Body of pancreas (tissue), 4 donors: ENCODE results near the gene AUTS2. TPM values are rescaled to one million over a fixed set of nuclear protein-coding genes. Genes with fewer than 3 reads are reported as not detected.

ENCODE experiments used
- ATAC-seq: fragments of 150-250 bp; one replicate; pipeline ENCODE4 v1.9.1; 2016
- DNase-seq, 4 donors: peaks; one replicate each; pipeline ENCODE4 v3.0.0-alpha.2; 2019
- H3K27ac ChIP-seq, 4 donors: fragments of 200-600 bp; sonication (generic); 1 replicate in 3 of 4; 2 replicates in 1 of 4; pipeline versions ENCODE4 v1.5.1 to v1.6.1; 2016 to 2019; ENCODE audit warnings: mild to moderate bottlenecking in 1 of 4, mixed read lengths in 1 of 4, moderate library complexity in 1 of 4
- H3K27me3 ChIP-seq, 2 donors: fragments of 200-600 bp; sonication (generic); one replicate each; pipeline ENCODE4 v1.6.0; 2016; ENCODE audit warnings: mild to moderate bottlenecking in 1 of 2
- H3K36me3 ChIP-seq, 2 donors: fragments of 200-600 bp; sonication (generic); replicated peaks in 1 of 2; 2 replicates each; pipeline ENCODE4 v1.5.1; 2016; ENCODE audit warnings: low read depth in 2 of 2; ENCODE audit not compliant: insufficient read depth in 1 of 2
- H3K4me1 ChIP-seq: fragments of 200-600 bp; sonication (generic); one replicate; pipeline ENCODE4 v1.6.0; 2016
- H3K4me3 ChIP-seq, 2 donors: fragments of 200-600 bp; sonication (generic); 1 replicate in 1 of 2; 2 replicates in 1 of 2; pipeline ENCODE4 v1.5.1; 2016 to 2019
- H3K9me3 ChIP-seq, 3 donors: fragments of 200-600 bp; sonication (generic); 1 replicate in 2 of 3; 2 replicates in 1 of 3; pipeline ENCODE4 v1.5.1; 2016
- POLR2A ChIP-seq, 3 donors: fragments of 450-650 bp; IDR thresholded peaks; one replicate each; pipeline ENCODE4 v1.6.1; 2016; ENCODE audit warnings: antibody characterized with exemption in 3 of 3, mild to moderate bottlenecking in 2 of 3
- WGBS, 2 donors: methylation state at CpG; one replicate each; pipeline ENCODE4 v1.1.5; 2017; 5-methylcytosine and 5-hydroxymethylcytosine counted together
- intact Hi-C: fragments of 100-400 bp; cut with DNase I; formaldehyde crosslinking; loops from one replicate; pipeline ENCODE4 v1.15.1; 2023
- total RNA-seq, 2 donors: library from RNA; depleted of rRNA; stranded (reverse); fragments of >200 nt; gene quantifications; one replicate each; pipeline ENCODE4 v1.1.0, GENCODE V29; 2016
- TF ChIP-seq, protein P1 (sequence below), 7 experiments: fragments of 450-650 bp in 4 of 7; fragments of 200-600 bp in 3 of 7; sonication (generic) in 3 of 7; IDR thresholded peaks; one replicate each; pipeline ENCODE4 v1.5.1; 2016 to 2019; ENCODE audit warnings: antibody characterized with exemption in 7 of 7

The AUTS2 gene
- total RNA-seq, 2 donors from 2014 or later = 11.7 to 18.5 TPM

GRCh38 chr7:70208236-70209063 is 610.2 kb downstream of the AUTS2 start:
- H3K27ac ChIP-seq = no peak overlapping the region
- no peaks in the 10 kb centered on the region for H3K9me3 ChIP-seq
- H3K4me3 ChIP-seq = no peak overlapping the region
- no peaks in the 10 kb centered on the region for H3K36me3 ChIP-seq
- TF ChIP-seq, protein P1, sequence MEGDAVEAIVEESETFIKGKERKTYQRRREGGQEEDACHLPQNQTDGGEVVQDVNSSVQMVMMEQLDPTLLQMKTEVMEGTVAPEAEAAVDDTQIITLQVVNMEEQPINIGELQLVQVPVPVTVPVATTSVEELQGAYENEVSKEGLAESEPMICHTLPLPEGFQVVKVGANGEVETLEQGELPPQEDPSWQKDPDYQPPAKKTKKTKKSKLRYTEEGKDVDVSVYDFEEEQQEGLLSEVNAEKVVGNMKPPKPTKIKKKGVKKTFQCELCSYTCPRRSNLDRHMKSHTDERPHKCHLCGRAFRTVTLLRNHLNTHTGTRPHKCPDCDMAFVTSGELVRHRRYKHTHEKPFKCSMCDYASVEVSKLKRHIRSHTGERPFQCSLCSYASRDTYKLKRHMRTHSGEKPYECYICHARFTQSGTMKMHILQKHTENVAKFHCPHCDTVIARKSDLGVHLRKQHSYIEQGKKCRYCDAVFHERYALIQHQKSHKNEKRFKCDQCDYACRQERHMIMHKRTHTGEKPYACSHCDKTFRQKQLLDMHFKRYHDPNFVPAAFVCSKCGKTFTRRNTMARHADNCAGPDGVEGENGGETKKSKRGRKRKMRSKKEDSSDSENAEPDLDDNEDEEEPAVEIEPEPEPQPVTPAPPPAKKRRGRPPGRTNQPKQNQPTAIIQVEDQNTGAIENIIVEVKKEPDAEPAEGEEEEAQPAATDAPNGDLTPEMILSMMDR (IDR thresholded peaks at IDR 0.05) = no peak
- no peak for TF ChIP-seq POLR2A (IDR thresholded peaks at IDR 0.05)
- ATAC-seq (no peak), DNase-seq (no peak)
- H3K27me3 ChIP-seq = no peaks in the 10 kb centered on the region
- intact Hi-C loops = no loop called here
- WGBS, 2 donors = 46 to 57% methylated on average over 5 of the region's 5 CpGs
- H3K4me1 ChIP-seq = peaks cover under 1% of the 10 kb centered on the region

GRCh38 chr7:70210200-70210935 is 612.1 kb downstream of the AUTS2 start:
- no peak overlapping the region for H3K4me3 ChIP-seq
- H3K4me1 ChIP-seq = peaks cover 7% of the 10 kb centered on the region
- no peaks in the 10 kb centered on the region for H3K36me3 ChIP-seq
- H3K27me3 ChIP-seq = no peaks in the 10 kb centered on the region
- H3K9me3 ChIP-seq = no peaks in the 10 kb centered on the region
- H3K27ac ChIP-seq = no peak overlapping the region
- intact Hi-C loops = no loop called here
- ATAC-seq (no peak), DNase-seq (no peak)
- WGBS, 2 donors = 72 to 78% methylated on average over 5 of the region's 5 CpGs
- TF ChIP-seq, protein P1 (IDR thresholded peaks at IDR 0.05) = no peak
- no peak for TF ChIP-seq POLR2A (IDR thresholded peaks at IDR 0.05)

DNA sequence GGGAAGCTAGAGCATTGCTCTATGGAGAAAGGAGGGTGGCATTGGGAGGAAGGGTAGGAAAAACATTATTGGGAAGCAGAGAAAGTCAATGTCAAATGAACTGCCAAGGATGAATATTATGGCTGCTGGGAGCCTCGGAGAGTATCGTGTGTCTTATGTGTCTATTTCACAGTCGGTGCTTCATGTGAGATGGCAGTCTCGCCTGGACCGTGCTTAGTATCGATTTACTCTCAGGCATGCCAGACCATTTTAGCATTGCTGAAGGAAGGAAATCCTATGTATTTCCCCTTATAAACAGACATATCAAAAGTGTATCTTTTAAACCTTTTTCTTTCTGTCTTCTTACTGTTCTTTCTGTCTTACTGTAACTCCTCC is 612.6 kb downstream of the AUTS2 start:
- TF ChIP-seq, protein P1 (IDR thresholded peaks at IDR 0.05) = no peak
- no peak for TF ChIP-seq POLR2A (IDR thresholded peaks at IDR 0.05)
- Histone ChIP-seq H3K27ac (no peak overlapping the region), H3K4me1 (peaks cover 7% of the 10 kb centered on the region), H3K36me3 (no peaks in the 10 kb centered on the region), H3K27me3 (no peaks in the 10 kb centered on the region), H3K9me3 (no peaks in the 10 kb centered on the region), H3K4me3 (no peak overlapping the region)
- DNase-seq (no peak), ATAC-seq (no peak)
- intact Hi-C loops = no loop called here
- 84 to 87% methylated on average over 6 of the region's 6 CpGs for WGBS, 2 donors

GRCh38 chr7:70212281-70212680 is 614.0 kb downstream of the AUTS2 start:
- no peak for ATAC-seq
- whole genome bisulfite sequencing, 2 donors = 88% methylated on average over 6 of the region's 6 CpGs

More at GRCh38 chr7:70212281-70212680, 614.0 kb downstream of the AUTS2 start:
- TF ChIP-seq POLR2A (IDR thresholded peaks at IDR 0.05) = no peak
- TF ChIP-seq, protein P1 (IDR thresholded peaks at IDR 0.05) = no peak
- Histone ChIP-seq H3K27me3 (no peaks in the 10 kb centered on the region), H3K27ac (no peak overlapping the region), H3K4me1 (peaks cover 7% of the 10 kb centered on the region), H3K36me3 (no peaks in the 10 kb centered on the region), H3K4me3 (no peak overlapping the region), H3K9me3 (no peaks in the 10 kb centered on the region)
- intact Hi-C loops = no loop called here
- DNase-seq = no peak
